Measurements from ENCODE around the gene CDH4. TPM values are rescaled to one million over a fixed set of nuclear protein-coding genes. Genes with fewer than 3 reads are reported as not detected.

The CDH4 gene
- total and polyA plus RNA-seq, 9 of the 15 experiments (the other 6 are each of a cell fraction or from before 2014, with no cell fraction given): 0.04 TPM; not detected in 8

DNA sequence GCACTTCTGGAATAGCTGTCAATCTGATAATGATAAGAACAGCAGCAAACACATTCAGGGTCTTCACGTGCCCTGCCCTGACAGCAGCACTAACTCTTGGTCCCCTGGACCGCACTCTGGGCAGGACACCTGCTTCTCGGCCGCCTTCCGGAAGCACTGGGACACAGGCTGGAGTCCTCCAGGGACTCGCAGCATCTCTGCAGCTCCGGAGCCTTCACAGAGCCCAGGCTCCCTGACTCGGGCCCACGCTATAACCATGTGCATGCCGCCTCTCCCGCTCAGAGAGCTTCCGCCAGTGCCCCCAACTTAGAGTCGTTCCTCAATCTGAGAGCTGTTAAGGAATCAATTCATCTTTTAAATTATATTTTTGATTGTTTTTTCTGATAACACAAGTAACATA, 436.4 kb downstream of the CDH4 start:
- Histone ChIP-seq H3K36me3 (ENCODE audit: control insufficient read depth, insufficient read depth, low read length) (no peaks in the 10 kb centered on the region), H3K4me1 (replicated peaks in 1 of 2; ENCODE audit: control insufficient read depth in 2 of 2, insufficient read depth in 2 of 2, low read length in 2 of 2) (no peaks in the 10 kb centered on the region), H2AFZ (ENCODE audit: low read depth, low read length) (no peak overlapping the region), H3K4me3 (no peak overlapping the region), H3K9me3 (replicated peaks; ENCODE audit: control insufficient read depth, insufficient read depth, low read depth, low read length) (no peaks in the 10 kb centered on the region; the same call in 1 of the 2 replicates), H3K27ac (ENCODE audit: extremely low read depth, low read depth, low read length) (no peak overlapping the region), H3K9me1 (ENCODE audit: control insufficient read depth, insufficient read depth, low read length) (no peaks in the 10 kb centered on the region), H3K4me2 (ENCODE audit: insufficient read depth, low read length) (no peak overlapping the region), H4K20me1 (replicated peaks; ENCODE audit: control insufficient read depth, insufficient read depth, low read length) (no peaks in the 10 kb centered on the region), H3K9ac (ENCODE audit: insufficient read depth in 1 of 2, low read depth in 2 of 2, low read length in 2 of 2) (no peak overlapping the region; a peak in 1 of 4 replicates), H3K79me2 (ENCODE audit: control insufficient read depth, insufficient read depth, low read length) (no peaks in the 10 kb centered on the region), H3K27me3 (ENCODE audit: control insufficient read depth in 2 of 2, insufficient read depth in 2 of 2, low read length in 2 of 2) (peaks cover 16 to 47% of the 10 kb centered on the region in 2 experiments; a peak in 4 of 5 replicates)
- ChIA-PET POLR2A (interaction anchor here (0.6 kb wide), 2 partner anchors 25 to 1043 kb away, joined by 3 read pairs; no protein-coding TSS in a partner anchor), CTCF (ENCODE audit: low intra/inter-chr PET ratio) (no interaction called here)
- 3% methylated on average over 13 of the region's 13 CpGs for WGBS (ENCODE audit: insufficient coverage, low coverage, missing lambda C conversion rate)
- TF ChIP-seq, protein P1, sequence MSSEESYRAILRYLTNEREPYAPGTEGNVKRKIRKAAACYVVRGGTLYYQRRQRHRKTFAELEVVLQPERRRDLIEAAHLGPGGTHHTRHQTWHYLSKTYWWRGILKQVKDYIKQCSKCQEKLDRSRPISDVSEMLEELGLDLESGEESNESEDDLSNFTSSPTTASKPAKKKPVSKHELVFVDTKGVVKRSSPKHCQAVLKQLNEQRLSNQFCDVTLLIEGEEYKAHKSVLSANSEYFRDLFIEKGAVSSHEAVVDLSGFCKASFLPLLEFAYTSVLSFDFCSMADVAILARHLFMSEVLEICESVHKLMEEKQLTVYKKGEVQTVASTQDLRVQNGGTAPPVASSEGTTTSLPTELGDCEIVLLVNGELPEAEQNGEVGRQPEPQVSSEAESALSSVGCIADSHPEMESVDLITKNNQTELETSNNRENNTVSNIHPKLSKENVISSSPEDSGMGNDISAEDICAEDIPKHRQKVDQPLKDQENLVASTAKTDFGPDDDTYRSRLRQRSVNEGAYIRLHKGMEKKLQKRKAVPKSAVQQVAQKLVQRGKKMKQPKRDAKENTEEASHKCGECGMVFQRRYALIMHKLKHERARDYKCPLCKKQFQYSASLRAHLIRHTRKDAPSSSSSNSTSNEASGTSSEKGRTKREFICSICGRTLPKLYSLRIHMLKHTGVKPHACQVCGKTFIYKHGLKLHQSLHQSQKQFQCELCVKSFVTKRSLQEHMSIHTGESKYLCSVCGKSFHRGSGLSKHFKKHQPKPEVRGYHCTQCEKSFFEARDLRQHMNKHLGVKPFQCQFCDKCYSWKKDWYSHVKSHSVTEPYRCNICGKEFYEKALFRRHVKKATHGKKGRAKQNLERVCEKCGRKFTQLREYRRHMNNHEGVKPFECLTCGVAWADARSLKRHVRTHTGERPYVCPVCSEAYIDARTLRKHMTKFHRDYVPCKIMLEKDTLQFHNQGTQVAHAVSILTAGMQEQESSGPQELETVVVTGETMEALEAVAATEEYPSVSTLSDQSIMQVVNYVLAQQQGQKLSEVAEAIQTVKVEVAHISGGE (CRISPR knock-in tag; IDR thresholded peaks at IDR 0.05): no peak
- TF ChIP-seq MTA2 (IDR thresholded peaks at IDR 0.05; ENCODE audit: low read depth) (no peak), GTF2A2 (tag; IDR thresholded peaks at IDR 0.05) (no peak), MTA1 (IDR thresholded peaks at IDR 0.05; ENCODE audit: borderline replicate concordance) (no peak)
- DNase-seq (ENCODE audit: extremely low read depth in 1 of 4, low spot score in 3 of 4): no peak
- ATAC-seq: no peak
- in situ Hi-C loops (cut with MboI): no loop called here
- FAIRE-seq: no peak
- intact Hi-C loops (cut with micrococcal nuclease): no loop called here
- no TSS peak for BruUV-seq (replicated peaks)
